GM12878 (cell line): ENCODE data around the gene ARHGEF25.

ENCODE experiments used
- ATF3 ChIP-seq: IDR thresholded peaks from 2 replicates; pipeline ENCODE4 v1.6.1; 2011; ENCODE audit warnings: low read depth, mild to moderate bottlenecking, low read length, moderate library complexity, borderline replicate concordance; ENCODE audit errors: extremely low read depth
- BHLHE40 ChIP-seq, 2 experiments: fragments of 450-650 bp in 1 of 2; IDR thresholded peaks; 2 replicates each; pipeline ENCODE4 v1.6.1; 2011 to 2017; ENCODE audit warnings: low read depth in 2 of 2, borderline replicate concordance in 1 of 2, improper control_type of control experiment in 1 of 2, low read length in 1 of 2, mild to moderate bottlenecking in 1 of 2
- CEBPZ ChIP-seq: fragments of 150-350 bp; IDR thresholded peaks from 2 replicates; pipeline ENCODE4 v1.6.1; 2016; ENCODE audit warnings: low read depth, low read length
- CTCF ChIP-seq, 3 experiments: IDR thresholded peaks in 2 of 3; conservative IDR thresholded peaks in 1 of 3; 2 replicates each; pipeline ENCODE4 v1.5.1; 2011; ENCODE audit warnings: low read depth in 3 of 3, low read length in 3 of 3, mild to moderate bottlenecking in 3 of 3, control low read depth in 2 of 3, moderate library complexity in 2 of 3, inconsistent platforms in 1 of 3, mixed read lengths in 1 of 3; ENCODE audit not compliant: control insufficient read depth in 2 of 3, insufficient read depth in 1 of 3; ENCODE audit errors: extremely low read depth in 1 of 3
- EZH2 ChIP-seq: IDR thresholded peaks from 2 replicates; pipeline ENCODE4 v1.6.1; 2012; ENCODE audit warnings: low read depth, mild to moderate bottlenecking, control low read depth, inconsistent platforms, low read length, borderline replicate concordance; ENCODE audit not compliant: control insufficient read depth
- PML ChIP-seq: IDR thresholded peaks from 2 replicates; pipeline ENCODE4 v1.6.1; 2012; ENCODE audit warnings: low read length, inconsistent platforms
- POLR2A ChIP-seq: IDR thresholded peaks from 2 replicates; pipeline ENCODE4 v1.6.1; 2011; ENCODE audit warnings: low read depth, mild to moderate bottlenecking, low read length

GRCh38 chr12:57593187-57593586, 18.0 kb upstream of the ARHGEF25 start:
- TF ChIP-seq POLR2A (no peak), CTCF (IDR thresholded peaks at IDR 0.05 in 2 of 3, conservative IDR thresholded peaks at IDR 0.05 in 1 of 3; ENCODE audit: control insufficient read depth in 2 of 3, extremely low read depth in 1 of 3, insufficient read depth in 1 of 3, low read depth in 3 of 3, low read length in 3 of 3) (no peak), EZH2 (no peak), BHLHE40 (IDR thresholded peaks at IDR 0.05; ENCODE audit: borderline replicate concordance in 1 of 2, low read depth in 2 of 2, low read length in 1 of 2) (no peak), CEBPZ (no peak), ATF3 (no peak), PML (no peak)
